Dermis microvascular lymphatic vessel endothelial cell (primary cell): ENCODE measurements around the gene JAK2. TPM values are rescaled to one million over a fixed set of nuclear protein-coding genes. Genes with fewer than 3 reads are reported as not detected.
A peak's percentile ranks its signal among the peaks of the same experiment; 100 is the strongest.
"Not testable (repeated sequence)": the region's sequence is repeated elsewhere in the genome, so short reads cannot be mapped to it uniquely, and the experiment has no call there.

ENCODE experiments used
- DNase-seq, 2 donors: peaks; one replicate each; pipeline versions ENCODE4 v3.0.0 to v3.0.0-alpha.2; 2010; ENCODE audit warnings: low read depth in 2 of 2
- total RNA-seq: library from RNA; depleted of rRNA; stranded (reverse); fragments of >200 nt; gene quantifications from 2 replicates; pipeline ENCODE4 v1.2.1, GENCODE V29; 2014

JAK2 gene
- total RNA-seq, 1 donor from 2014 or later: 3.9 TPM

- no peak for DNase-seq
Observed at GRCh38 chr9:5041390-5042115, 56.5 kb downstream of the JAK2 start.

- no peak for DNase-seq
Observed at GRCh38 chr9:5042661-5043178, 57.6 kb downstream of the JAK2 start.

GRCh38 chr9:5043381-5043780, 58.3 kb downstream of the JAK2 start:
- no peak for DNase-seq

GRCh38 chr9:5044160-5044559, 59.1 kb downstream of the JAK2 start:
- DNase-seq: no peak

- DNase-seq: no peak
Observed at GRCh38 chr9:5052838-5053237, 67.8 kb downstream of the JAK2 start.

- no peak for DNase-seq
Observed at GRCh38 chr9:5062631-5063030, 77.6 kb downstream of the JAK2 start.

GRCh38 chr9:5072871-5073270, 87.8 kb downstream of the JAK2 start:
- DNase-seq: no peak

GRCh38 chr9:5073701-5074100, 88.6 kb downstream of the JAK2 start:
- no peak for DNase-seq

GRCh38 chr9:5085993-5086392, 100.9 kb downstream of the JAK2 start:
- DNase-seq: no peak

- DNase-seq: no peak
Observed at GRCh38 chr9:5089737-5090136, 104.7 kb downstream of the JAK2 start.

GRCh38 chr9:5095795-5096194, 110.7 kb downstream of the JAK2 start:
- peak in 1 of 2 donors; percentile 24 for DNase-seq

- no peak for DNase-seq
Observed at GRCh38 chr9:5099466-5099865, 114.4 kb downstream of the JAK2 start.

GRCh38 chr9:5101127-5101526, 116.1 kb downstream of the JAK2 start:
- not testable (repeated sequence) for DNase-seq

GRCh38 chr9:5106517-5106916, 121.4 kb downstream of the JAK2 start:
- not testable (repeated sequence) for DNase-seq

- DNase-seq: no peak
Observed at GRCh38 chr9:5110867-5111681, 126.0 kb downstream of the JAK2 start.

- no peak for DNase-seq
Observed at GRCh38 chr9:5111696-5112095, 126.6 kb downstream of the JAK2 start.

- DNase-seq: no peak
Observed at GRCh38 chr9:5112109-5112592, 127.1 kb downstream of the JAK2 start.

GRCh38 chr9:5112646-5113045, 127.6 kb downstream of the JAK2 start:
- DNase-seq: no peak

GRCh38 chr9:5113523-5113922, 128.5 kb downstream of the JAK2 start:
- DNase-seq: no peak

- DNase-seq: no peak
Observed at GRCh38 chr9:5113994-5114748, 129.1 kb downstream of the JAK2 start.

- DNase-seq: no peak
Observed at GRCh38 chr9:5122116-5122515, 137.0 kb downstream of the JAK2 start.

GRCh38 chr9:5122516-5122915, 137.4 kb downstream of the JAK2 start:
- DNase-seq: no peak
